OCI-LY7 (cell line): ENCODE results near the gene ACADM. TPM values are rescaled to one million over a fixed set of nuclear protein-coding genes. Genes with fewer than 3 reads are reported as not detected.

Experiments used
- BruUV-seq: library from RNA; stranded (reverse); fragments of 400-500 nt; replicated peaks from 2 replicates; lab custom pipeline; 2021; lab: Mats Ljungman, UMichigan
- CTCF ChIA-PET: fragments of 300-600 bp; sonication (Branson Sonifier 250); formaldehyde crosslinking; loops from one replicate; lab custom pipeline; 2022; ENCODE audit warnings: antibody characterized with exemption; ENCODE audit not compliant: unreplicated experiment; lab: Charles Lee
- POLR2A ChIA-PET: fragments of 300-600 bp; sonication (Branson Sonifier 250); formaldehyde crosslinking; loops from one replicate; lab custom pipeline; 2022; ENCODE audit warnings: antibody characterized with exemption; lab: Charles Lee
- DNase-seq: peaks from one replicate; pipeline ENCODE4 v3.0.0-alpha.2; 2015; ENCODE audit warnings: low spot score
- H2AFZ ChIP-seq: fragments of 200-600 bp; sonication (generic), shearing (Covaris generic); 2 replicates; pipeline ENCODE4 v1.6.1; 2014; ENCODE audit warnings: mild to moderate bottlenecking, antibody characterized with exemption, low read length, moderate library complexity
- H3K27ac ChIP-seq: fragments of 200-600 bp; sonication (generic); 2 replicates; pipeline ENCODE4 v1.5.1; 2014; ENCODE audit warnings: mixed run types, low read depth, mild to moderate bottlenecking, moderate library complexity, low read length, inconsistent platforms; ENCODE audit not compliant: poor library complexity, severe bottlenecking
- H3K36me3 ChIP-seq: fragments of 200-600 bp; sonication (generic); 2 replicates; pipeline ENCODE4 v1.6.1; 2014; ENCODE audit warnings: mild to moderate bottlenecking, antibody characterized with exemption, low read length, moderate library complexity, mixed read lengths; ENCODE audit not compliant: insufficient read depth
- H3K4me1 ChIP-seq: fragments of 200-600 bp; sonication (generic); 2 replicates; pipeline ENCODE4 v1.5.1; 2014; ENCODE audit warnings: mild to moderate bottlenecking, low read length; ENCODE audit not compliant: insufficient read depth, poor library complexity, severe bottlenecking
- H3K4me2 ChIP-seq: fragments of 200-600 bp; sonication (generic); 2 replicates; pipeline ENCODE4 v1.6.1; 2014; ENCODE audit warnings: mild to moderate bottlenecking, low read length
- H3K4me3 ChIP-seq: fragments of 200-600 bp; sonication (generic); 2 replicates; pipeline ENCODE4 v1.5.1; 2014; ENCODE audit warnings: mild to moderate bottlenecking, low read depth, low read length; ENCODE audit not compliant: poor library complexity, severe bottlenecking
- H3K79me2 ChIP-seq: fragments of 200-600 bp; sonication (generic); 2 replicates; pipeline ENCODE4 v1.6.1; 2016; ENCODE audit warnings: low read depth, mild to moderate bottlenecking, low read length, moderate library complexity, mixed read lengths; ENCODE audit not compliant: insufficient read depth
- H3K9me2 ChIP-seq: fragments of 200-600 bp; sonication (generic); 2 replicates; pipeline ENCODE4 v1.6.1; 2016; ENCODE audit warnings: mild to moderate bottlenecking, low read length, mixed read lengths; ENCODE audit not compliant: insufficient read depth
- H3K9me3 ChIP-seq: fragments of 200-600 bp; sonication (generic); 2 replicates; pipeline ENCODE4 v1.6.1; 2014; ENCODE audit warnings: mild to moderate bottlenecking, mixed run types, low read length, mixed read lengths
- H4K20me1 ChIP-seq: fragments of 200-600 bp; sonication (generic); 2 replicates; pipeline ENCODE4 v1.6.1; 2014; ENCODE audit warnings: mild to moderate bottlenecking, antibody characterized with exemption, low read length, moderate library complexity, mixed read lengths; ENCODE audit not compliant: insufficient read depth
- CTCF ChIP-seq: fragments of 200-600 bp; sonication (generic); conservative IDR thresholded peaks from 2 replicates; pipeline ENCODE4 v1.5.1; 2014; ENCODE audit warnings: mild to moderate bottlenecking, antibody characterized with exemption, low read length, moderate library complexity, mixed read lengths
- EZH2phosphoT487 ChIP-seq: fragments of 200-600 bp; sonication (generic); IDR thresholded peaks from 2 replicates; pipeline ENCODE4 v1.6.1; 2018; ENCODE audit warnings: low read depth, borderline replicate concordance, mild to moderate bottlenecking, mixed run types, antibody characterized with exemption, low read length, moderate library complexity, mixed read lengths
- intact Hi-C: fragments of 100-400 bp; cut with micrococcal nuclease; formaldehyde crosslinking; loops from one replicate; pipeline ENCODE4 v1.10.0; 2022; ENCODE audit not compliant: unreplicated experiment
- total RNA-seq, 2 experiments: library from RNA; depleted of rRNA in 1 of 2; stranded (reverse); fragments of >200 nt in 1 of 2; shearing (Covaris generic) in 1 of 2; gene quantifications; 2 replicates each; pipeline ENCODE4 v1.2.3, GENCODE V29; 2014 to 2022

ACADM gene
- total RNA-seq, 2 experiments from 2014 or later = 137 to 248 TPM

DNA sequence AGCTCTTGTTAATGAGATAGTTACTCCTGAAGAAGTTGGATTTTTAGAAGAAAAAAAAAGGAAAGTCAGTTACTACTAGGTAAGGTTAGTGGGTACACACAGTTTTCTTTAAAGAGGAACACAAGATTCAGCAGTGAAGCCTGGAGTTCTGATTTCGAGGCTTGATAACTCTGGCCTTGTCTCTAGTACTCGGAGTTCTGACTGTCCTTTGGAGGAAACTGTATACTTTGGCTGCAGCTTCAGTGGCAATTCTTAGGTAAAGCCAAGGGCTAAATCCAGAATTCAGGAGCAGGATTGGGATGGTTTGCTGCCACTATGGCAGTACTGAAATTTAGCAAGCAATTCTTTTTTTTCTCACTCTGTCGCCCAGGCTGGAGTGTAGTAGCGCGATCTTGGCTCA is 9.2 kb downstream of the ACADM start:
- Histone ChIP-seq H4K20me1 (peaks cover 2% of the 10 kb centered on the region; the same call in 1 of the 2 replicates), H3K9me2 (no peaks in the 10 kb centered on the region), H3K4me1 (peaks cover 32% of the 10 kb centered on the region), H3K36me3 (peaks cover 84% of the 10 kb centered on the region), H3K9me3 (no peaks in the 10 kb centered on the region; the same call in 1 of the 2 replicates), H3K4me2 (no peak overlapping the region), H2AFZ (no peak overlapping the region), H3K27ac (no peak overlapping the region), H3K4me3 (no peak overlapping the region), H3K79me2 (peaks cover 47% of the 10 kb centered on the region)
- CTCF ChIA-PET = no interaction called here
- no peak for DNase-seq
- intact Hi-C loops = no loop called here
- POLR2A ChIA-PET = interaction anchor here (0.6 to 1.9 kb wide), 3 partner anchors 10 to 39 kb away, joined by 5 to 7 read pairs (median 5); no protein-coding TSS in a partner anchor
- no TSS peak for BruUV-seq
- TF ChIP-seq CTCF (no peak), EZH2phosphoT487 (no peak)

- no peak overlapping the region for H3K4me2 ChIP-seq
- no peaks in the 10 kb centered on the region for H3K9me2 ChIP-seq
- no TSS peak for BruUV-seq
- CTCF ChIA-PET = no interaction called here
- POLR2A ChIA-PET = no interaction called here
- DNase-seq = no peak
- no peak overlapping the region for H3K4me3 ChIP-seq
- H3K4me1 ChIP-seq = peaks cover 8% of the 10 kb centered on the region
- no peak overlapping the region for H2AFZ ChIP-seq
- H3K9me3 ChIP-seq = no peaks in the 10 kb centered on the region; the same call in 1 of the 2 replicates
- TF ChIP-seq CTCF = no peak
- TF ChIP-seq EZH2phosphoT487 = no peak
- no peak overlapping the region for H3K27ac ChIP-seq
- H3K79me2 ChIP-seq = peaks cover 25% of the 10 kb centered on the region; the same call in 1 of the 2 replicates
- H3K36me3 ChIP-seq = peaks cover 93% of the 10 kb centered on the region
- no peaks in the 10 kb centered on the region for H4K20me1 ChIP-seq
- intact Hi-C loops = no loop called here
These were observed 11.5 kb downstream of the ACADM start for GRCh38 chr1:75736016-75736415.

- no peaks in the 10 kb centered on the region for H4K20me1 ChIP-seq
- no peaks in the 10 kb centered on the region for H3K9me2 ChIP-seq
- POLR2A ChIA-PET = no interaction called here
- intact Hi-C loops = no loop called here
- H3K36me3 ChIP-seq = peaks cover 94% of the 10 kb centered on the region
- no peak overlapping the region for H2AFZ ChIP-seq
- H3K79me2 ChIP-seq = no peaks in the 10 kb centered on the region
- H3K4me1 ChIP-seq = no peaks in the 10 kb centered on the region
- CTCF ChIA-PET = no interaction called here
- TF ChIP-seq CTCF = no peak
- TF ChIP-seq EZH2phosphoT487 = no peak
- DNase-seq = no peak
- H3K27ac ChIP-seq = no peak overlapping the region
- no peak overlapping the region for H3K4me3 ChIP-seq
- no peak overlapping the region for H3K4me2 ChIP-seq
- no TSS peak for BruUV-seq
- H3K9me3 ChIP-seq = no peaks in the 10 kb centered on the region
These were observed 17.6 kb downstream of the ACADM start for GRCh38 chr1:75742047-75742625.
